GM12874 (cell line): ENCODE results near the gene IL12RB1.

Source experiments
- TF ChIP-seq, protein P1 (sequence below): IDR thresholded peaks from 2 replicates; pipeline ENCODE4 v1.5.1; 2011; ENCODE audit warnings: low read depth, mild to moderate bottlenecking, control low read depth, low read length, moderate library complexity; ENCODE audit not compliant: insufficient read depth

IL12RB1 gene

DNA sequence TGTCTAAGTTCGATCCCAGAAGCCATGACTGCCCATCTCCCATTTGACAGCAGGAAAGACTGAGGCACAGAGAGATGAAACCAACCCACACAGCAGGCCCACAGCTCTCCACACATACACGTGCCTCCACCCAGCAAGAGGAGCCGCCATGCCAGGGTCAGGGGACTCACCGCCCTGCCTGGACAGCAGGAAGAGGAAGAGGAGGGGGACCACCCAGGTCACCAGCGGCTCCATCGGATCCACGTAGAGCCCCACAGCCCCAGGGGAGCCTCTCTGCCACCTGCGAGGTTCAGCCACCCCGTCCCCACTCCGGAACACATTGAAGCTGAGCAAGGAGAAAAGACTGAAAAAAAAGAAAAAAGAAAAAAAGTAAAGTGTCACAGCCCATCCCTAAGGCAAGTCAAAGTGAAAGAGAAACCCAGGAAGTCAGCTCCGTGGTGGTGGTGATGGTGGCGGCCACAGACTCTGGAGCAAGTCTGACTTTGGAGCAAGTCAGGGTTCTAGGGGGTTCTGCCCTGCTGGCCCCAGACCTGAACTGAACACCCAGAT is at the start of gene IL12RB1:
Gene IL12RB1, minus strand, starts transcription at position 345 of the 549 bp plus-strand sequence. Its CDS starts 111 bp downstream, at position 234.
- TF ChIP-seq, protein P1, sequence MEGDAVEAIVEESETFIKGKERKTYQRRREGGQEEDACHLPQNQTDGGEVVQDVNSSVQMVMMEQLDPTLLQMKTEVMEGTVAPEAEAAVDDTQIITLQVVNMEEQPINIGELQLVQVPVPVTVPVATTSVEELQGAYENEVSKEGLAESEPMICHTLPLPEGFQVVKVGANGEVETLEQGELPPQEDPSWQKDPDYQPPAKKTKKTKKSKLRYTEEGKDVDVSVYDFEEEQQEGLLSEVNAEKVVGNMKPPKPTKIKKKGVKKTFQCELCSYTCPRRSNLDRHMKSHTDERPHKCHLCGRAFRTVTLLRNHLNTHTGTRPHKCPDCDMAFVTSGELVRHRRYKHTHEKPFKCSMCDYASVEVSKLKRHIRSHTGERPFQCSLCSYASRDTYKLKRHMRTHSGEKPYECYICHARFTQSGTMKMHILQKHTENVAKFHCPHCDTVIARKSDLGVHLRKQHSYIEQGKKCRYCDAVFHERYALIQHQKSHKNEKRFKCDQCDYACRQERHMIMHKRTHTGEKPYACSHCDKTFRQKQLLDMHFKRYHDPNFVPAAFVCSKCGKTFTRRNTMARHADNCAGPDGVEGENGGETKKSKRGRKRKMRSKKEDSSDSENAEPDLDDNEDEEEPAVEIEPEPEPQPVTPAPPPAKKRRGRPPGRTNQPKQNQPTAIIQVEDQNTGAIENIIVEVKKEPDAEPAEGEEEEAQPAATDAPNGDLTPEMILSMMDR, result no peak

DNA sequence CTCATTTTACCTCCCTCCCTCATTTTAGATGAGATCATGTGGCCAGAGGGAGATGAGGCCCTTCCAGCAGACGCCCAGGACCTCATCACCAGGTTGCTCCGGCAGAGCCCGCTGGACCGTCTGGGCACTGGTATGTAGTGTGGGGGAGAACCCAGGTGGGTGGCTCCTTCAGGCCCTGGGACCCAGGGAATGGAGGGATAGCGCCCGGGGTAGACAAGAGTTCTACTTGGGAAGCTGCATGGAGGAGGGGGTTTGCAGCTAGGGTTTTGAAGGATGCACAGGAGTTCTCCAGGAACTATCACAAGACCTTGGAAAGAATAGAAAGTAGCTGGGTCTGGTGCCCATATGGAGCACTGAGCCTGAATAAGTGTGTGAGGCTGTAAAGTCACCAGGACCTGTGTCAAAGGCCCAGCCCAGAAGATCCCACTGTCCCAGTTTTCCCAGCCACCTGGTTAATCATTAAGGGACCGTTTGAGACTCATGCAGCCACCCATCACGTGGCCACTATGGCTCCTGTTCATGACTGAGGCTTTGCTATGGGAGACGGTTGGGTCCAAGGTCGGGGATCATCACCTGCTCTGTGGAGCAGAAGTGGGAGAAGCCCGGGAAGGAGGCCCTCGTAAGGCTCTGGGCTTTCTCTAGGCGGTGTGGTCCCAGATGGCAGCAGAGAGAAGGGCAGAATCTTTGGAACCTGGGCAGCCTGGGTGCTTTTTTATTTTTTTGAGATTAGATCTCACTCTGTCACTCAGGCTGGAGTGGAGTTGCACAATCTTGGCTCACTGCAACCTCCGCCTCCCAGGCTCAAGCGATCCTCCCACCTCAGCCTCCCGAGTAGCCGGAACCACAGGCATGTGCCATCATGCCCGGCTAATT is 49.2 kb upstream of the IL12RB1 start:
- TF ChIP-seq, protein P1, result no peak

DNA sequence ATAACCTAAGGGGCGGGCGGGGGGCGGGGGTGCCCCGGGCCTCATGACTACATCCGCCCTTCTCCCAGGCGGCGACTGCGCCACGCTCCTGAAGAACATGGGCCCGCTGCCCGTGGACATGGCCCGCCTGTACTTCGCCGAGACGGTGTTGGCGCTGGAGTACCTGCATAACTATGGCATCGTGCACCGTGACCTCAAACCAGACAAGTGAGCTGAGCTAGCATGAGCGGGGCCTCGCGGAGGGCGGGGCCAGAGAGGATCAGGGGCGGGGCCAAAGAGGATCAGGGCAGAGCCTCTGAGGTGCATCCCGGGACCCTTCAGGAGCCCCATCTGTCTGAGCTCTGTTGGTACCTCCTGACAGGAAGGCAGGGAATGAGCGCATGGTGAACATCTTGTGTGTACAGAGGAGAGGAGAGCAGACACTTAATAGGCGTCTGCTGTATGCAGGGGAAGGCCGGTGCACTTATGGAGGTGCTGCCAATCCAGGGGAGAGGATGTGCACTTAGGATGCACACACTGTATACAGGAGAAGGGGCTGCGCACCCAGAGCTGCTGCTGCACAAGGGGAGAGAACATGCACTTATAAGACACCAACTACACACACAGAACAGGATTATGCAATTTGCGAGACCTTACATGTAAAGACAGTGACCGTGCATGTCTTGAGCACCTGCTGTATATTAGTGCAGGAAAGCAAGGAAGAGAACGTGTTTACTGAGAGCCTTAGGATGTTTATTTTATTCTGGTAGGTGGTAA is 45.3 kb upstream of the IL12RB1 start:
- TF ChIP-seq, protein P1, result no peak

DNA sequence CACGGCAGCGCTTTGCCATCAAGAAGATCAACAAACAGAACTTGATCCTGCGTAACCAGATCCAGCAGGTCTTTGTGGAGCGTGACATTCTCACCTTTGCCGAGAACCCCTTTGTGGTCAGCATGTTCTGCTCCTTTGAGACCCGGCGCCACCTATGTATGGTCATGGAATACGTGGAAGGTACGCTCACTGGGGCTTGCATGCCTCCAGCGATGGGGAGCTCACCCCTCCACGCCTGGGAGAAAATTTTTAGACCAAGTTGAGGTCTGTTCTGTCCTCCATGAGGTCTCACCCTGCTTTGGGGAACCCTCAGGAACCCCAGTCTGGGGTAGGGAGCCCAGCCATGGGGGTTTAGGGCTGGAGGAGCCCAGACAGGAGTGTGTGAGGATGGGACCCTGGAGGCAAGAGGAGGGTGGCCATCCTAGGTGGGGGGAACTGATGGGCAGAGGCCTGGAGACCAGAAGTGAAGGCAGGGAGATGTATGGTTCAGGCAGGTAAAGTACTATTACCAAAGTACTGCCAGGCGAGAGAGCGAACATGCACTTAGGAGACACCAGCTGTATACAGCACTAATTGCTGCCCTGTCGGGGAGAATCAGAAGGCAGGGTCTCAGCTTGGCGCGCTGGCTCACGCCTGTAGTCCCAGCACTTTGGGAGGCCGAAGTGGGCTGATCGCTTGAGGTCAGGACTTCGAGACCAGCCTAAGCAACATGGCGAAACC is 43.9 kb upstream of the IL12RB1 start:
- TF ChIP-seq, protein P1, result no peak

DNA sequence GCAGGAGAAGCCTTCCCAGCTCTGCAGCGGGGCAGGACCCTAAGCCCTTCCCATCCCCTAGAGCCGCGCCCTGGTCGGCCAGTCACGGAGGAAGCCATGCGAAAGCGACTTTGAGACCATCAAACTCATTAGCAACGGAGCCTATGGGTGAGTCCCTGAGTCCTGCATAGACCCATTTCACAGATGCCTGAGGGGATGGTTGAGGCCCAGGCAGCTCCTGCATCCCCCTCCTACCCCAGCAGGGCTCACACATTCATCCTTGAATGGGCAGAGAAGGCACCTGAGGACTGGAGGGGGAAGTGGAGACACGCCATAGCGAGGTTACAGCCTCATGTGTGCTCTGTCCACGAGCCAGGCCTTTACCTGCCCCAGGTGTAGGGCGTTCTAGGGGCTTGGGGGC is 42.1 kb upstream of the IL12RB1 start:
- TF ChIP-seq, protein P1, result no peak

DNA sequence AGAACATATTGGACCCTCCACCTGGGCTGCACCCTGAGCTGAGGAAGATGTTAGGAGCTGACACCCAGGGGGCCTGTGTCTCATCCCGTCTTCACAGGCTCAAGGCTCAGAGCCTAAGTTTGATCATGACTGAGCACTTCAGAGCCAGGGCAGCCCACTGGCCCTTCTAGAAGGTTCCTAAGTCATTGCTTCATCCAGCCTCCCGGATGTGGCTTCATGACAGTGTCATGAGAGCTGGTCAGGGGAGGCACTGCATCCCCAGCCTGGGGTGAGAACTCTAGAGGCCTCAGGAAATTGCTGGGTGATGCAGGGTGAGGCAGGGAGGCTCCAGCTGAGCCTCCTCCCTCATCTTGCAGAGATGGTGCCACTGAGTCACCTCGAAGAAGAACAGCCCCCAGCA is 41.3 kb upstream of the IL12RB1 start:
- TF ChIP-seq, protein P1, result no peak
